HAP-1 (cell line): ENCODE measurements around the gene DCBLD1.
"Not testable (repeated sequence)": the region's sequence is repeated elsewhere in the genome, so short reads cannot be mapped to it uniquely, and the experiment has no call there.

Source experiments
- DNase-seq, 2 experiments: peaks; one replicate each; pipeline ENCODE4 v3.0.0-alpha.2; 2016 to 2020; ENCODE audit warnings: low spot score in 2 of 2
- H3K27me3 ChIP-seq: fragments of 250-450 bp; sonication (Bioruptor Pico); 2 replicates; pipeline ENCODE4 v1.5.1; 2020; ENCODE audit warnings: low read depth, mild to moderate bottlenecking, moderate library complexity
- H3K36me3 ChIP-seq: fragments of 250-450 bp; sonication (Bioruptor Pico); replicated peaks from 2 replicates; pipeline ENCODE4 v1.5.1; 2020; ENCODE audit warnings: mild to moderate bottlenecking
- H3K4me1 ChIP-seq: fragments of 250-450 bp; sonication (Bioruptor Pico); 2 replicates; pipeline ENCODE4 v1.5.1; 2020; ENCODE audit warnings: mild to moderate bottlenecking
- H3K4me3 ChIP-seq: fragments of 250-450 bp; sonication (Bioruptor Pico); 2 replicates; pipeline ENCODE4 v1.5.1; 2020; ENCODE audit warnings: mild to moderate bottlenecking, moderate library complexity
- H3K9me3 ChIP-seq: fragments of 250-450 bp; sonication (Bioruptor Pico); 2 replicates; pipeline ENCODE4 v1.5.1; 2020; ENCODE audit warnings: mild to moderate bottlenecking, moderate library complexity
- in situ Hi-C: fragments of 300-500 bp; cut with MboI; formaldehyde crosslinking; loops from 3 replicates; pipeline ENCODE4 v1.14.3; 2020; ENCODE audit warnings: low sequenced_read_pairs, inconsistent platforms, mixed read lengths

The DCBLD1 gene

GRCh38 chr6:117512987-117513573 lies 30.6 kb downstream of the DCBLD1 start:
- H3K27me3 ChIP-seq, result no peaks in the 10 kb centered on the region
- peaks cover 6% of the 10 kb centered on the region for H3K9me3 ChIP-seq
- in situ Hi-C loops, result no loop called here
- DNase-seq, result peak; percentile 32 to 37
- peaks cover 32% of the 10 kb centered on the region for H3K4me1 ChIP-seq
- H3K4me3 ChIP-seq, result no peak overlapping the region
- no peaks in the 10 kb centered on the region for H3K36me3 ChIP-seq

DNA sequence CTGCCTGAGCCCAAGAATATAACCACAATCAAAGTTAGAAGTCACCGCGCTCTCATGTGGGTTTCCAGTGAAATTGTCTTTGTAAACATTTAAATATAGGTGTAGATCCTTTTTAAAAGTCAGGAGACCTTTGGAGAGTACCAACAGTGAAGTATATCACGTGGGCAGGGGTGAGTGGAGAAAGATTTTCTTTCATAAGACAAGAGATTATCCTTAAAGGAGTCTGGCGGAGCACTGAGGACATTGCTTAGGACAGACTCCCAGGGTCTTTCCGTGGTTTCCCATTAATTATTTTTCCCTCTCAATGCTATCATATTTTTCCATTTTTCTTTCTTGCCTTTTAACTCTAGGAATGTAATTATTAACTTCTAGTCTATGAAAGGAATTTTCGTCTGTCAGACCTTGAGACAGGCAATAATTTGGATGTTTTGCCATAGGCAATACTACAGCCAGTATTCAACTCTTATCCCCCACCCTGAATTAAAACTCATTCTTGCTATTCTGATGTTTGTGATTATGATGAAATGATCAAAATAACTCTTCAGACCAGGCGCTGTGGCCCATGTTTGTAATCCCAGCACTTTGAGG lies 31.4 kb downstream of the DCBLD1 start:
- Histone ChIP-seq H3K36me3 (no peaks in the 10 kb centered on the region), H3K27me3 (no peaks in the 10 kb centered on the region), H3K9me3 (peaks cover 6% of the 10 kb centered on the region), H3K4me1 (peaks cover 31% of the 10 kb centered on the region), H3K4me3 (no peak overlapping the region)
- in situ Hi-C loops, result no loop called here
- DNase-seq, result no peak

DNA sequence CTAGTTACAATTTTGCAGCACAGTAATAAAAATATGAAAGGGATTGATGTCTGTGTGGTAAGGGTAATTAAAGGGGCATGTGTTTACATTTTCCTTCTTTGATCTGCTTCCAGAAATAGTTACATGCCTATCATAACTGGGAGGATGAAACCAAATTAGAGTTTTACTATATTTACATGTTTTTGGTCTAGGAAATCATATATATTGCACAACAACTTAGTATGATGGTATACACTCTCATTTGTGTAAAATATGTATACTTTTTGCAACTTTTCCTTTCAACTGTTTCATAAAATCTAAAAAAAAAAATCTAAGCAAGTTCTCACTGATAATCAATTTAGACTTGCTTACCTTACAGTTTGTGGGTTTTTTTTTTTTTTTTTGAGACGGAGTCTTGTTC lies 32.2 kb downstream of the DCBLD1 start:
- Histone ChIP-seq H3K9me3 (peaks cover 6% of the 10 kb centered on the region), H3K36me3 (no peaks in the 10 kb centered on the region), H3K4me3 (no peak overlapping the region), H3K27me3 (no peaks in the 10 kb centered on the region), H3K4me1 (peaks cover 31% of the 10 kb centered on the region)
- no peak for DNase-seq
- in situ Hi-C loops, result no loop called here

DNA sequence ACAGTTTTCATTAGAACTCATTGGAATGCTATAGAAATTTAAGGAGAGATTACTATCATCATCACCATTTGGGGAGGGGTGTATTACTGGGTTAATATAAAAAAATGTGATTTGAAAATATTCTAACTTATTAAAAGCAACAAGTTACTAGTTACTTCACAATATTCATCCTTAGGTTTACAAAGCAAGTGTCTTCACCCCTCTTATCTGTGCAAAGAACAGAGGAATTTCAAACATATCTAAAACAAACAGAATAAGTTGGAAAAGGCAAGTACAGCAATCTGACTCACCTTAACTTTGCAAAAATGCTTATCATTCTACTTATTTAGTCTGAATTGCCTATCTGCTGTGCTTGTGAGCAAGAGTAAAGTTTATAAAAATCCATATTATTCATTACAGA lies 32.9 kb downstream of the DCBLD1 start:
- H3K36me3 ChIP-seq, result no peaks in the 10 kb centered on the region
- H3K27me3 ChIP-seq, result no peaks in the 10 kb centered on the region
- peaks cover 31% of the 10 kb centered on the region for H3K4me1 ChIP-seq
- H3K9me3 ChIP-seq, result peaks cover 6% of the 10 kb centered on the region
- in situ Hi-C loops, result no loop called here
- no peak for DNase-seq
- no peak overlapping the region for H3K4me3 ChIP-seq

DNA sequence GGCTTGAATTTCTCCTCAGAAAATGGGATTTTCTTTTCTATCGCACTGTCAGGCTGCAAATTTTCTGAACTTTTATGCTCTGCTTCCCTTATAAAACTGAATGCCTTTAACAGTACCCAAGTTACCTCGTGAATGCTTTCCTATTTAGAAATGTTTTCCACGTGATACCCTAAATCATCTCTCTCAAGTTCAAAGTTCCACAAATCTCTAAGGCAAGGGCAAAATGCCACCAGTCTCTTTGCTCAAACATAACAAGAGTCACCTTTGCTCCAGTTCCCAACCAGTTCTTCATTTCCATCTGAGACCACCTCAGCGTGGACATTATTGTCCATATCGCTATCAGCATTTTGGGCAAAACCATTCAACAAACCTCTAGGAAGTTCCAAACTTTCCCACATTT lies 35.5 kb downstream of the DCBLD1 start:
- H3K27me3 ChIP-seq, H3K4me3 ChIP-seq, DNase-seq, H3K9me3 ChIP-seq, in situ Hi-C loops, H3K36me3 ChIP-seq: not testable (repeated sequence)
- peaks cover 15% of the 10 kb centered on the region for H3K4me1 ChIP-seq

GRCh38 chr6:117518870-117519269 lies 36.4 kb downstream of the DCBLD1 start:
- Histone ChIP-seq H3K36me3 (no peaks in the 10 kb centered on the region; the same call in 1 of the 2 replicates), H3K4me3 (no peak overlapping the region), H3K4me1 (peaks cover 7% of the 10 kb centered on the region), H3K27me3 (no peaks in the 10 kb centered on the region), H3K9me3 (peaks cover 6% of the 10 kb centered on the region)
- no peak for DNase-seq
- in situ Hi-C loops, result no loop called here

- no peak for DNase-seq
- in situ Hi-C loops, result no loop called here
- Histone ChIP-seq H3K4me3 (no peak overlapping the region), H3K27me3 (no peaks in the 10 kb centered on the region), H3K9me3 (peaks cover 6% of the 10 kb centered on the region), H3K36me3 (no peaks in the 10 kb centered on the region; the same call in 1 of the 2 replicates), H3K4me1 (peaks cover 6% of the 10 kb centered on the region)
These were observed 38.3 kb downstream of the DCBLD1 start for GRCh38 chr6:117520603-117521395.

GRCh38 chr6:117521791-117522502 lies 39.5 kb downstream of the DCBLD1 start:
- peaks cover 15% of the 10 kb centered on the region for H3K4me1 ChIP-seq
- peaks cover 6% of the 10 kb centered on the region for H3K9me3 ChIP-seq
- H3K27me3 ChIP-seq, result no peaks in the 10 kb centered on the region
- no peak overlapping the region for H3K4me3 ChIP-seq
- in situ Hi-C loops, result no loop called here
- H3K36me3 ChIP-seq, result no peaks in the 10 kb centered on the region; the same call in 1 of the 2 replicates
- no peak for DNase-seq

- H3K27me3 ChIP-seq, result no peaks in the 10 kb centered on the region
- no peaks in the 10 kb centered on the region; the same call in 1 of the 2 replicates for H3K36me3 ChIP-seq
- peaks cover 36% of the 10 kb centered on the region for H3K4me1 ChIP-seq
- H3K9me3 ChIP-seq, result no peaks in the 10 kb centered on the region
- in situ Hi-C loops, result no loop called here
- no peak overlapping the region for H3K4me3 ChIP-seq
- no peak for DNase-seq
These were observed 43.1 kb downstream of the DCBLD1 start for GRCh38 chr6:117525607-117526006.

DNA sequence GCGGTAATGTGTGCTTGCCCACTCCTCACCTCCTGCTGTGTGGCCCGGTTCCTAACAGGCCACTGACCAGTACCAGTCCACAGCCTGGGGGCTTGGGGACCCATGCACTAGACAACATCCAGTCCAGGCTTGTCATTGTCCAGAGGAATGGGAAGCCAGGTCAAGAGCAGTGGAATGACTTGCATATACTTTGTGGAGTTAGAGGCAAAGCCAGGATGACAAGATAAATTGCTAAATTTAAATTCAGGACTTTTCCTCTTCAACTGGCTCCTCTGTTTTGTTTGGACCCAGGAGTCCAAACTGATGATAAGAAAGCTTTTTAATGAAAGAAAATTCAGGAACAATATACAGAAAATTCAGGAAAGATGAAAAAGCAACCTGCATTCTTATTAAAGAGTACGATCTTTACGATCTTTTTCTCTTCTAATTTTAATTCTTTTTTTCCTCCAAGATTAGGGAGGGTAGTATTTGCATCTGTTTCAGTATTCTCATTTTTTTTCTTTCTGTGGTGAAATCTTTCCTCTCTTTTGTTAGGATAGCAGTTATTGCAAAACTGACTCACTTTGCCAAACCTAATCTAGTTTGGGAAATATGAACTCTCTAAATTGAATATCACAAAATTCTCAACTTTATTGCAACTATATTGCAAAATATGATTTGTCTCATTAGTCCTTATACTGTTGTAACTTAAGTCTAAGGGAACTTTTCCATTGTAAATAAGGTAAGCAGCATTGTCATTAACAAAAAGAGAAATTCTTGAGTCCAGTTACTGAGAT lies 48.2 kb downstream of the DCBLD1 start:
- in situ Hi-C loops, result no loop called here
- Histone ChIP-seq H3K4me3 (no peak overlapping the region), H3K36me3 (no peaks in the 10 kb centered on the region), H3K9me3 (no peaks in the 10 kb centered on the region), H3K4me1 (peaks cover 50% of the 10 kb centered on the region), H3K27me3 (no peaks in the 10 kb centered on the region)
- DNase-seq, result no peak

DNA sequence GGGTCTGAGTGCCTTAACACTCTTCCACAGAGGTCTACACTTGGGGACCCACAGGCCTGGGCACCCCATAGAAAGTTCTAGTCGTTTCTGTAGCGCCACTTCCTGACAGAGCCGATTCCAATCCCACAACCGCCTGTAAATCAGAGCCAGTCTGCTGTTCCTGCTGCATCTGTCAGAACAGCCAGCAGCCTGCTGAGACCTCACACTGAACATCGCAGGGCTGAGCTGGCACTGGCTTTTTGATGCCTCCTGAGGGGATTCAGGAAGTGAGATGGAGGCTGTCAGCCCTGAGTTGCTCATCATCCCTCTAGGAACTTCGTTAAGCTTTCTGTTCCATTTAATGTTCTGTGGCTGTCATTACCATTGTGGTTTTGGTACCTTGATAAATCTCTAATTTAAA lies 48.9 kb downstream of the DCBLD1 start:
- H3K4me3 ChIP-seq, result no peak overlapping the region
- no peaks in the 10 kb centered on the region for H3K27me3 ChIP-seq
- H3K9me3 ChIP-seq, result no peaks in the 10 kb centered on the region
- H3K4me1 ChIP-seq, result peaks cover 48% of the 10 kb centered on the region
- H3K36me3 ChIP-seq, result no peaks in the 10 kb centered on the region; the same call in 1 of the 2 replicates
- no peak for DNase-seq
- in situ Hi-C loops, result no loop called here

DNA sequence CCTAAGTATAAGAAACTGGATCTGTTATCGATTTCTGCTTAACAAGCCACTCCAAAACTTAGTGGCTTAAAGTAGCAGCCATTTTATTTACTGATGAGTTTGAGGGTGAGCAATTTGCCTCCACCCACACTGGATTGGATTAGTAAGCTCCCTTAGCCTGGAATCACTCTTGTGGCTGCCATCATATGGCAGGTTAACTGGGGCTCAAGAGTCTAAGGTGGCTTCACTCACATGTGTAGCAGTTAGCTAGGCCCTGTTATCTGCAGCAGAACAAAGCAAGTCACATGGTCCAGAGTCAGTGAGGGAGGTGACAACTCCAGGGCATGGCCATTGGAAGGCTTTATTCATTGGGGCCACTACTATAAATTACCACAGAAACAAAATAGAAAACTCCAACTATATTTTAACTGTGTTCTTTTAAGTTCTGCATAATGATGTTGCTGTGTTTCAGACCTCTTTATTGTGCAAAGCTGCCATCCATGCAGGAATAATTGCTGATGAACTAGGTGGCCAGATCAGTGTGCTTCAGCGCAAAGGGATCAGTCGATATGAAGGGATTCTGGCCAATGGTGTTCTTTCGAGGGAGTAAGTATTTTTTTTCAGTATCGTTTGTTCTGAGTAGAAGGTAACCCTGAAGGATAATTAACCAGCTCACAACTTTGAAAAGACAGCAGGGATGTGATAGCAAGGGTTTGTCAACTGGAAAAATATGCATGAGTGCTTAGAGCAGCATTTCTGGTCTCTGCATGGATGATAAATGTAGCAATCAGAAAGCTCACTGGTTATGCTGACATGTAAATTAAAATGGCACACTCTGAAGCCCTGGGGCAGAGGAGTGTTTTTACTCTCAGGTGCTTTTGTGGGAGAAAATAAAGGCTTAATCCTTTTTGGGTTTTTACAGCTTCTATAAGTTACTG lies 49.6 kb downstream of the DCBLD1 start:
- no peaks in the 10 kb centered on the region; the same call in 1 of the 2 replicates for H3K36me3 ChIP-seq
- in situ Hi-C loops, result no loop called here

More for the DNA sequence above, 49.6 kb downstream of the DCBLD1 start:
- Histone ChIP-seq H3K9me3 (no peaks in the 10 kb centered on the region), H3K4me1 (peaks cover 45% of the 10 kb centered on the region), H3K27me3 (no peaks in the 10 kb centered on the region), H3K4me3 (no peak overlapping the region)
- peak in 1 of 2 experiments; percentile 52 for DNase-seq
